Osteoblast (primary cell): Measurements from ENCODE around the gene CACNA1C. TPM values are rescaled to one million over a fixed set of nuclear protein-coding genes. Genes with fewer than 3 reads are reported as not detected.

Source experiments
- DNase-seq: peaks from one replicate; pipeline ENCODE4 v3.0.0; 2011; ENCODE audit warnings: low spot score, mixed read lengths; ENCODE audit not compliant: insufficient read length; ENCODE audit errors: missing footprints
- H2AFZ ChIP-seq: 2 replicates; pipeline ENCODE4 v1.6.0; 2011; ENCODE audit warnings: mild to moderate bottlenecking, low read length
- H3K27ac ChIP-seq: 2 replicates; pipeline ENCODE4 v1.5.1; 2011; ENCODE audit warnings: mild to moderate bottlenecking, low read depth, low read length, moderate library complexity
- H3K27me3 ChIP-seq: 2 replicates; pipeline ENCODE4 v1.6.0; 2012; ENCODE audit warnings: mild to moderate bottlenecking, control low read depth, inconsistent platforms, low read length, moderate library complexity; ENCODE audit not compliant: insufficient read depth
- H3K36me3 ChIP-seq: 2 replicates; pipeline ENCODE4 v1.5.1; 2011; ENCODE audit warnings: mild to moderate bottlenecking, low read length, control low read depth, moderate library complexity; ENCODE audit not compliant: insufficient read depth
- H3K4me1 ChIP-seq: 2 replicates; pipeline ENCODE4 v1.5.1; 2011; ENCODE audit warnings: mild to moderate bottlenecking, low read length, control low read depth, moderate library complexity; ENCODE audit not compliant: insufficient read depth
- H3K4me2 ChIP-seq: 2 replicates; pipeline ENCODE4 v1.6.0; 2011; ENCODE audit warnings: mild to moderate bottlenecking, low read length; ENCODE audit not compliant: insufficient read depth
- H3K4me3 ChIP-seq: fragments of 200-600 bp; sonication (generic); 3 replicates; pipeline ENCODE4 v1.5.1; 2012; ENCODE audit warnings: mild to moderate bottlenecking, low read length, inconsistent platforms; ENCODE audit not compliant: insufficient read depth
- H3K79me2 ChIP-seq: 2 replicates; pipeline ENCODE4 v1.6.0; 2012; ENCODE audit warnings: mild to moderate bottlenecking, low read length, control low read depth, inconsistent platforms; ENCODE audit not compliant: insufficient read depth
- H3K9me3 ChIP-seq: 2 replicates; pipeline ENCODE4 v1.5.1; 2011; ENCODE audit warnings: low read depth, low read length, control low read depth
- H4K20me1 ChIP-seq: 2 replicates; pipeline ENCODE4 v1.6.0; 2012; ENCODE audit warnings: mild to moderate bottlenecking, low read length, control low read depth; ENCODE audit not compliant: insufficient read depth
- total RNA-seq: library from RNA; depleted of rRNA; stranded (reverse); fragments of >200 nt; gene quantifications from 2 replicates; pipeline ENCODE4 v1.2.3, GENCODE V29; 2012
- TF ChIP-seq, protein P1 (sequence below): IDR thresholded peaks from 2 replicates; pipeline ENCODE4 v1.5.1; 2011; ENCODE audit warnings: mild to moderate bottlenecking, low read depth, low read length, moderate library complexity; ENCODE audit errors: extremely low read depth

Gene CACNA1C
- total RNA-seq, 1 donor = 19.2 TPM

GRCh38 chr12:2333491-2334195 lies 280.9 kb downstream of the CACNA1C start:
- Histone ChIP-seq H2AFZ (no peak overlapping the region), H3K36me3 (no peaks in the 10 kb centered on the region), H3K4me1 (peaks cover 61% of the 10 kb centered on the region), H3K27ac (no peak overlapping the region), H3K27me3 (no peaks in the 10 kb centered on the region), H4K20me1 (no peaks in the 10 kb centered on the region), H3K4me2 (no peak overlapping the region), H3K4me3 (no peak overlapping the region), H3K79me2 (peaks cover 5% of the 10 kb centered on the region), H3K9me3 (no peaks in the 10 kb centered on the region)
- TF ChIP-seq, protein P1, sequence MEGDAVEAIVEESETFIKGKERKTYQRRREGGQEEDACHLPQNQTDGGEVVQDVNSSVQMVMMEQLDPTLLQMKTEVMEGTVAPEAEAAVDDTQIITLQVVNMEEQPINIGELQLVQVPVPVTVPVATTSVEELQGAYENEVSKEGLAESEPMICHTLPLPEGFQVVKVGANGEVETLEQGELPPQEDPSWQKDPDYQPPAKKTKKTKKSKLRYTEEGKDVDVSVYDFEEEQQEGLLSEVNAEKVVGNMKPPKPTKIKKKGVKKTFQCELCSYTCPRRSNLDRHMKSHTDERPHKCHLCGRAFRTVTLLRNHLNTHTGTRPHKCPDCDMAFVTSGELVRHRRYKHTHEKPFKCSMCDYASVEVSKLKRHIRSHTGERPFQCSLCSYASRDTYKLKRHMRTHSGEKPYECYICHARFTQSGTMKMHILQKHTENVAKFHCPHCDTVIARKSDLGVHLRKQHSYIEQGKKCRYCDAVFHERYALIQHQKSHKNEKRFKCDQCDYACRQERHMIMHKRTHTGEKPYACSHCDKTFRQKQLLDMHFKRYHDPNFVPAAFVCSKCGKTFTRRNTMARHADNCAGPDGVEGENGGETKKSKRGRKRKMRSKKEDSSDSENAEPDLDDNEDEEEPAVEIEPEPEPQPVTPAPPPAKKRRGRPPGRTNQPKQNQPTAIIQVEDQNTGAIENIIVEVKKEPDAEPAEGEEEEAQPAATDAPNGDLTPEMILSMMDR = no peak
- no peak for DNase-seq

DNA sequence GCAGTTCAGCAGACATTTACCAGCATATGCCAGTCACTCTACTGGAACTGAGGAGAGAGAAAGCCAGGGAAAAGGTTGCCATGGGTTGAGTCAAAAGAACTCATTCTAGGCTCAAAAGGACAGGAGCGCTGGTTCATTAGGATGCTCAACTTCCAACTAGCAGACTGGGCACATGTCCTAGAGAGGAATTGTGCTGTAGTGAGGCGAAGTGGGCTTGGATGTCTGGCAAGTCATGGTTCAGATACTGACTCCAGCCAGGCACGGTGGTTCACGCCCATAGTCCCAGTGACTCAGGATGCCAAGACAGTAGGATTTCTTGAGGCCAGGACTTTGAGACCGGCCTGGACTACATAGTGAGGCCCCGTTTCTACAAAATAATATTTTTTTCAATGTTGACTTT lies 281.5 kb downstream of the CACNA1C start:
- H3K79me2 ChIP-seq = peaks cover 5% of the 10 kb centered on the region
- H2AFZ ChIP-seq = no peak overlapping the region
- no peaks in the 10 kb centered on the region for H3K27me3 ChIP-seq
- no peak overlapping the region for H3K27ac ChIP-seq
- no peak overlapping the region for H3K4me2 ChIP-seq
- DNase-seq = no peak
- H4K20me1 ChIP-seq = no peaks in the 10 kb centered on the region
- H3K9me3 ChIP-seq = no peaks in the 10 kb centered on the region
- H3K4me3 ChIP-seq = no peak overlapping the region
- TF ChIP-seq, protein P1 = no peak
- H3K4me1 ChIP-seq = peaks cover 68% of the 10 kb centered on the region
- H3K36me3 ChIP-seq = no peaks in the 10 kb centered on the region

DNA sequence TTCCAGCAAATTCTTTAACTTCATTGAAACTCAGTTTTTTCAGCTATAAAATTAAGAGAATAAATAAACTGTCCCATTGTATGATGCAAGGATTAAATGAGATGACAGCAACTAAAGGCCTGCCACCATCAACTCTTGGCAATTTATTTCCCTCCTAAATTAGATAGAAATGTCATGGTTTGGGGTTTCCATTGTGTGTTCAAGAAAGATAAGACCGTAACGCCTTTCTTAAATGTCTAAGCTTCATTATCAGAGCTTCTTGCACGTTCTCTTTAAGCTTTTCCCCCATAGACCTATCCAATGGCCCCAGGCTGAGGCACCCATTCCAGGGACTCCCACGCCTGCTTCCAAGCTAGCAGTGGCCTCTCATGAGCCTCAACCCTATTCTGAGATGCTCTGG lies 281.9 kb downstream of the CACNA1C start:
- Histone ChIP-seq H3K79me2 (peaks cover 5% of the 10 kb centered on the region), H4K20me1 (no peaks in the 10 kb centered on the region), H3K27ac (no peak overlapping the region), H3K4me3 (no peak overlapping the region), H3K4me1 (peaks cover 72% of the 10 kb centered on the region), H3K36me3 (no peaks in the 10 kb centered on the region), H2AFZ (no peak overlapping the region), H3K9me3 (no peaks in the 10 kb centered on the region), H3K4me2 (no peak overlapping the region), H3K27me3 (no peaks in the 10 kb centered on the region)
- no peak for DNase-seq
- TF ChIP-seq, protein P1 = no peak

- Histone ChIP-seq H3K9me3 (no peaks in the 10 kb centered on the region), H3K27me3 (no peaks in the 10 kb centered on the region), H3K27ac (peak overlapping the region; percentile 95), H3K4me1 (peaks cover 74% of the 10 kb centered on the region), H3K36me3 (no peaks in the 10 kb centered on the region), H3K79me2 (peaks cover 5% of the 10 kb centered on the region), H4K20me1 (no peaks in the 10 kb centered on the region), H2AFZ (no peak overlapping the region), H3K4me3 (no peak overlapping the region), H3K4me2 (no peak overlapping the region)
- DNase-seq = no peak
- TF ChIP-seq, protein P1 = no peak
Measured at GRCh38 chr12:2335109-2335508, 282.3 kb downstream of the CACNA1C start.
